ENCODE measurements around the gene USP5. TPM values are rescaled to one million over a fixed set of nuclear protein-coding genes. Genes with fewer than 3 reads are reported as not detected.

Gene USP5
- total RNA-seq, 2 donors from 2014 or later: 120 to 257 TPM

DNA sequence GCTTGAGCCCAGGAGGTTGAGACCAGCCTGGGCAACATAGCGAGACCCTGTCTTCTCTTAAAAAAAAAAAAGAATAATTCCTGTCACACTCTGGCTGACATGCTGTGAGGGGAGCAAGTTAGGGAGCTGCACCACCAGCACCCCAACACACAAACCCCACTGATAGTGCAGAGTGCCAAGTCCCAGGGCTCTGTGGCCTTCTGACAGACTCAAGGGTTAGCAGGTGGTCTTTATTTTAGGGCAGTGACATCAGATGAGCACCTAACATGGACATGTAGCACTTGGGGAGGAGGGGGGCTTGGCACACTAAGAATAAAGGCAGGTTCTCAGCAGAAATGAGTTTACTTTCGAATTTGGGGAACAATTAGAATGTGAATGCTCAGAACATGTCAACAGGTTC, 6.8 kb downstream of the USP5 start:
- H3K9me3 Mint-ChIP-seq: no peaks in the 10 kb centered on the region
- peaks cover 4% of the 10 kb centered on the region for H3K4me1 Mint-ChIP-seq
- no peak overlapping the region for H3K27ac Mint-ChIP-seq
- Histone ChIP-seq H3K27me3 (ENCODE audit: control insufficient read depth, insufficient read depth, low read length, poor library complexity, severe bottlenecking) (no peaks in the 10 kb centered on the region), H3K9me3 (ENCODE audit: control insufficient read depth, low read length) (no peaks in the 10 kb centered on the region), H3K4me3 (ENCODE audit: low read length) (no peak overlapping the region), H3K4me1 (ENCODE audit: control insufficient read depth, insufficient read depth, low read length) (no peaks in the 10 kb centered on the region), H3K27ac (ENCODE audit: low read depth, low read length) (no peak overlapping the region), H3K36me3 (ENCODE audit: control insufficient read depth, insufficient read depth, low read length) (peaks cover 86% of the 10 kb centered on the region), H3K9ac (ENCODE audit: extremely low read depth, low read length, poor library complexity, severe bottlenecking) (no peak overlapping the region)
- no peaks in the 10 kb centered on the region for H3K27me3 Mint-ChIP-seq (ENCODE audit: insufficient read depth)
- DNase-seq: no peak
- H3K36me3 Mint-ChIP-seq (ENCODE audit: low read depth): peaks cover 88% of the 10 kb centered on the region
- TF ChIP-seq, protein P1, sequence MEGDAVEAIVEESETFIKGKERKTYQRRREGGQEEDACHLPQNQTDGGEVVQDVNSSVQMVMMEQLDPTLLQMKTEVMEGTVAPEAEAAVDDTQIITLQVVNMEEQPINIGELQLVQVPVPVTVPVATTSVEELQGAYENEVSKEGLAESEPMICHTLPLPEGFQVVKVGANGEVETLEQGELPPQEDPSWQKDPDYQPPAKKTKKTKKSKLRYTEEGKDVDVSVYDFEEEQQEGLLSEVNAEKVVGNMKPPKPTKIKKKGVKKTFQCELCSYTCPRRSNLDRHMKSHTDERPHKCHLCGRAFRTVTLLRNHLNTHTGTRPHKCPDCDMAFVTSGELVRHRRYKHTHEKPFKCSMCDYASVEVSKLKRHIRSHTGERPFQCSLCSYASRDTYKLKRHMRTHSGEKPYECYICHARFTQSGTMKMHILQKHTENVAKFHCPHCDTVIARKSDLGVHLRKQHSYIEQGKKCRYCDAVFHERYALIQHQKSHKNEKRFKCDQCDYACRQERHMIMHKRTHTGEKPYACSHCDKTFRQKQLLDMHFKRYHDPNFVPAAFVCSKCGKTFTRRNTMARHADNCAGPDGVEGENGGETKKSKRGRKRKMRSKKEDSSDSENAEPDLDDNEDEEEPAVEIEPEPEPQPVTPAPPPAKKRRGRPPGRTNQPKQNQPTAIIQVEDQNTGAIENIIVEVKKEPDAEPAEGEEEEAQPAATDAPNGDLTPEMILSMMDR (conservative IDR thresholded peaks at IDR 0.05): no peak
- 80 to 86% methylated on average over 1 of the region's 2 CpGs for WGBS, 2 experiments (ENCODE audit: insufficient coverage in 1 of 2, insufficient read length in 1 of 2)
- H3K4me3 Mint-ChIP-seq: no peak overlapping the region

DNA sequence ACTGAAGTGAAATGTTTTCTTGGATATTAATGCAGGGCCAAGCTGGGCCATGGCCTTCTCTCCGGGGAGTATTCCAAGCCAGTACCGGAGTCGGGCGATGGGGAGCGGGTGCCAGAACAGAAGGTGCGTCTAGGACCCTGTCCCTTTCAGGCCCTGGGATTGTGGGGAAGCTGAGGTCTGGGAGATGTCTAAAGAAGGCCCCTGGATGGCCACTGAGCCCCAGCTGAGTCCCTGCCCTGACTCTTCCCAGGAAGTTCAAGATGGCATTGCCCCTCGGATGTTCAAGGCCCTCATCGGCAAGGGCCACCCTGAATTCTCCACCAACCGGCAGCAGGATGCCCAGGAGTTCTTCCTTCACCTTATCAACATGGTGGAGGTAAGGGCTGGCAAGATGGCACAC, 8.2 kb downstream of the USP5 start:
- Histone ChIP-seq H3K4me3 (ENCODE audit: low read length) (no peak overlapping the region), H3K9me3 (ENCODE audit: control insufficient read depth, low read length) (no peaks in the 10 kb centered on the region), H3K27me3 (ENCODE audit: control insufficient read depth, insufficient read depth, low read length, poor library complexity, severe bottlenecking) (no peaks in the 10 kb centered on the region), H3K36me3 (ENCODE audit: control insufficient read depth, insufficient read depth, low read length) (peaks cover 87% of the 10 kb centered on the region), H3K9ac (ENCODE audit: extremely low read depth, low read length, poor library complexity, severe bottlenecking) (no peak overlapping the region), H3K4me1 (ENCODE audit: control insufficient read depth, insufficient read depth, low read length) (no peaks in the 10 kb centered on the region), H3K27ac (ENCODE audit: low read depth, low read length) (no peak overlapping the region)
- Mint-ChIP-seq H3K27ac (no peak overlapping the region), H3K4me3 (no peak overlapping the region), H3K4me1 (no peaks in the 10 kb centered on the region), H3K36me3 (ENCODE audit: low read depth) (peaks cover 94% of the 10 kb centered on the region), H3K27me3 (ENCODE audit: insufficient read depth) (no peaks in the 10 kb centered on the region), H3K9me3 (no peaks in the 10 kb centered on the region)
- TF ChIP-seq, protein P1 (conservative IDR thresholded peaks at IDR 0.05): no peak
- 96 to 97% methylated on average over 9 of the region's 9 CpGs for WGBS, 2 experiments (ENCODE audit: insufficient coverage in 1 of 2, insufficient read length in 1 of 2)
- DNase-seq: no peak

DNA sequence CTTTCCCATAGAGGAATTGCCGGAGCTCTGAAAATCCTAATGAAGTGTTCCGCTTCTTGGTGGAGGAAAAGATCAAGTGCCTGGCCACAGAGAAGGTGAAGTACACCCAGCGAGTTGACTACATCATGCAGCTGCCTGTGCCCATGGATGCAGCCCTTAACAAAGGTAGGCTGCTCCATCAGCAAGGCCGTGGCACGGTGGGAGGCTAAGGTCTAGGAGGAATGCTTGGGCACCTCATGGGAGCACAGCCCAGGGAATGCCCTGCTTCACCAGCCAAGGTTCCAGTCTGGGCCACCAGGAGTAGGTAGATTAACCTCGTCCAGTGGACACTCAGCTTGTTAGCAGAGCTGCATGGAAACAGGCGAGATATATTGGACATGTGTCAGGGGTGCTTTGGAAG, 9.0 kb downstream of the USP5 start:
- no peaks in the 10 kb centered on the region for H3K9me3 Mint-ChIP-seq
- Histone ChIP-seq H3K27ac (ENCODE audit: low read depth, low read length) (no peak overlapping the region), H3K9ac (ENCODE audit: extremely low read depth, low read length, poor library complexity, severe bottlenecking) (no peak overlapping the region), H3K27me3 (ENCODE audit: control insufficient read depth, insufficient read depth, low read length, poor library complexity, severe bottlenecking) (no peaks in the 10 kb centered on the region), H3K4me1 (ENCODE audit: control insufficient read depth, insufficient read depth, low read length) (no peaks in the 10 kb centered on the region), H3K36me3 (ENCODE audit: control insufficient read depth, insufficient read depth, low read length) (peaks cover 88% of the 10 kb centered on the region), H3K4me3 (ENCODE audit: low read length) (no peak overlapping the region), H3K9me3 (ENCODE audit: control insufficient read depth, low read length) (no peaks in the 10 kb centered on the region)
- WGBS, 2 experiments (ENCODE audit: insufficient coverage in 1 of 2, insufficient read length in 1 of 2): 90 to 94% methylated on average over 5 to 7 of the region's 7 CpGs
- H3K36me3 Mint-ChIP-seq (ENCODE audit: low read depth): peaks cover 96% of the 10 kb centered on the region
- no peak overlapping the region for H3K27ac Mint-ChIP-seq
- peaks cover 5% of the 10 kb centered on the region for H3K4me1 Mint-ChIP-seq
- DNase-seq: no peak
- H3K4me3 Mint-ChIP-seq: no peak overlapping the region
- TF ChIP-seq, protein P1 (conservative IDR thresholded peaks at IDR 0.05): no peak
- H3K27me3 Mint-ChIP-seq (ENCODE audit: insufficient read depth): no peaks in the 10 kb centered on the region
